Measurements from ENCODE around the gene GRIA4. TPM values are rescaled to one million over a fixed set of nuclear protein-coding genes. Genes with fewer than 3 reads are reported as not detected.

GRIA4 gene
- polyA plus RNA-seq, 3 donors = not detected

DNA sequence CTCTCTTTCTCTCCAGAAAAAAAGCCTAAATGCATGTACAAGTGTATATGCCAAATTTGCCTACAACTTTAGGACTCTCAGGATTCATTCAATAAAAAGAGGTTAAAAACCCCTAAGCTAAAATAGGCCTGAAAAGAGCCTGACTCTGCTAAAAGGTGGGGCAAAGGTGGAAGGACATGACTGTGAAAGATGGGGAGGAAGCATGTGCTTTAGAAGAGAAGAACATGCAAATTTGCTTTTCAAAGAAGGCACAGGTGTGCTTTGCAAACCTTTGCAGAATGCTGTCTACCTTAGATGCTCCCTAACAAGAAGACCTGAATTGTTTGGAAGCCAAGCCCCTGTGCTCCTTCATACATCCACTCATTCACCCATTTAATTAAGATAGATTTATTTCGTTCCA lies 87.4 kb downstream of the GRIA4 start:
- no peak for DNase-seq
- Mint-ChIP-seq H3K36me3 (no peaks in the 10 kb centered on the region), H3K27ac (no peak overlapping the region), H3K4me3 (no peak overlapping the region), H3K9me3 (peaks cover 0 to 3% (median 0%) of the 10 kb centered on the region in 7 donors), H3K4me1 (no peaks in the 10 kb centered on the region), H3K27me3 (ENCODE audit: low read depth in 3 of 3) (no peaks in the 10 kb centered on the region)
- Histone ChIP-seq H3K27me3 (ENCODE audit: control insufficient read depth in 2 of 2, insufficient read depth in 2 of 2, low read length in 2 of 2) (no peaks in the 10 kb centered on the region), H3K4me3 (replicated peaks in 1 of 3; ENCODE audit: low read depth in 2 of 3, low read length in 3 of 3) (no peak overlapping the region), H3K36me3 (replicated peaks in 1 of 2; ENCODE audit: control insufficient read depth in 1 of 2, insufficient read depth in 2 of 2, low read length in 2 of 2) (no peaks in the 10 kb centered on the region), H3K4me1 (ENCODE audit: control insufficient read depth in 1 of 2, insufficient read depth in 2 of 2, low read length in 2 of 2) (no peaks in the 10 kb centered on the region), H2AFZ (ENCODE audit: insufficient read depth, low read depth, low read length, poor library complexity, severe bottlenecking) (no peak overlapping the region), H3K9me3 (replicated peaks in 1 of 2; ENCODE audit: control insufficient read depth in 1 of 2, insufficient read depth in 1 of 2, low read length in 2 of 2) (no peaks in the 10 kb centered on the region), H3K79me2 (ENCODE audit: insufficient read depth, low read length) (no peaks in the 10 kb centered on the region), H3K4me2 (replicated peaks; ENCODE audit: extremely low read depth, low read length, poor library complexity, severe bottlenecking) (no peak overlapping the region), H3K9ac (ENCODE audit: insufficient read depth, low read length, poor library complexity, severe bottlenecking) (no peak overlapping the region), H3K27ac (ENCODE audit: low read depth in 1 of 2, low read length in 2 of 2) (no peak overlapping the region), H4K20me1 (ENCODE audit: insufficient read depth, low read length) (no peaks in the 10 kb centered on the region)
- TF ChIP-seq, protein P1, sequence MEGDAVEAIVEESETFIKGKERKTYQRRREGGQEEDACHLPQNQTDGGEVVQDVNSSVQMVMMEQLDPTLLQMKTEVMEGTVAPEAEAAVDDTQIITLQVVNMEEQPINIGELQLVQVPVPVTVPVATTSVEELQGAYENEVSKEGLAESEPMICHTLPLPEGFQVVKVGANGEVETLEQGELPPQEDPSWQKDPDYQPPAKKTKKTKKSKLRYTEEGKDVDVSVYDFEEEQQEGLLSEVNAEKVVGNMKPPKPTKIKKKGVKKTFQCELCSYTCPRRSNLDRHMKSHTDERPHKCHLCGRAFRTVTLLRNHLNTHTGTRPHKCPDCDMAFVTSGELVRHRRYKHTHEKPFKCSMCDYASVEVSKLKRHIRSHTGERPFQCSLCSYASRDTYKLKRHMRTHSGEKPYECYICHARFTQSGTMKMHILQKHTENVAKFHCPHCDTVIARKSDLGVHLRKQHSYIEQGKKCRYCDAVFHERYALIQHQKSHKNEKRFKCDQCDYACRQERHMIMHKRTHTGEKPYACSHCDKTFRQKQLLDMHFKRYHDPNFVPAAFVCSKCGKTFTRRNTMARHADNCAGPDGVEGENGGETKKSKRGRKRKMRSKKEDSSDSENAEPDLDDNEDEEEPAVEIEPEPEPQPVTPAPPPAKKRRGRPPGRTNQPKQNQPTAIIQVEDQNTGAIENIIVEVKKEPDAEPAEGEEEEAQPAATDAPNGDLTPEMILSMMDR (IDR thresholded peaks at IDR 0.05) = no peak
- no CpG with 5 or more reads among the region's 1 CpG for WGBS (ENCODE audit: insufficient coverage)
- intact Hi-C loops (cut with micrococcal nuclease) = no loop called here

DNA sequence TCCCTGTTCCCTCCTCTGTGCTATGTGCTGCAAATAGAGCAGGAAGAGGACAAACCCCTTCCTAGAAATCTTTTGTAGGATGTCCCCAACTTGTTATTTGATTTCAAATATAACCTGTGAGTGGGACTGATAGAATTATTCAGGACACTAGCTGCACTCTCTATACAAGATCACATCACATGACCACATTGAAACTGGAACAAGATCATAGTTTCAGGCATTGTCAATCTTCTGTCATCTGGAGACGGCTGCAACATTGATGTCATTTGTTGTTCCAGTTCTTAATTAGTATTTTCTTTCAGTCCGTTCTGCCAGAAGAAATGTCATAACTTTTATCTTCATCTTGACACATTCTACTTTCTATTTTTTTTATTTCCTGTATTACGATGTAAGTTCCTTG lies 89.3 kb downstream of the GRIA4 start:
- Histone ChIP-seq H3K4me2 (replicated peaks; ENCODE audit: extremely low read depth, low read length, poor library complexity, severe bottlenecking) (no peak overlapping the region), H3K9ac (ENCODE audit: insufficient read depth, low read length, poor library complexity, severe bottlenecking) (no peak overlapping the region), H2AFZ (ENCODE audit: insufficient read depth, low read depth, low read length, poor library complexity, severe bottlenecking) (no peak overlapping the region), H3K27ac (ENCODE audit: low read depth in 1 of 2, low read length in 2 of 2) (no peak overlapping the region), H3K4me3 (replicated peaks in 1 of 3; ENCODE audit: low read depth in 2 of 3, low read length in 3 of 3) (no peak overlapping the region), H3K9me3 (replicated peaks in 1 of 2; ENCODE audit: control insufficient read depth in 1 of 2, insufficient read depth in 1 of 2, low read length in 2 of 2) (no peaks in the 10 kb centered on the region), H3K79me2 (ENCODE audit: insufficient read depth, low read length) (no peaks in the 10 kb centered on the region), H3K4me1 (ENCODE audit: control insufficient read depth in 1 of 2, insufficient read depth in 2 of 2, low read length in 2 of 2) (no peaks in the 10 kb centered on the region), H4K20me1 (ENCODE audit: insufficient read depth, low read length) (no peaks in the 10 kb centered on the region), H3K36me3 (replicated peaks in 1 of 2; ENCODE audit: control insufficient read depth in 1 of 2, insufficient read depth in 2 of 2, low read length in 2 of 2) (no peaks in the 10 kb centered on the region), H3K27me3 (ENCODE audit: control insufficient read depth in 2 of 2, insufficient read depth in 2 of 2, low read length in 2 of 2) (no peaks in the 10 kb centered on the region)
- no peak overlapping the region for H3K4me3 Mint-ChIP-seq
- H3K27ac Mint-ChIP-seq = no peak overlapping the region
- no peaks in the 10 kb centered on the region for H3K4me1 Mint-ChIP-seq
- intact Hi-C loops (cut with micrococcal nuclease) = no loop called here
- H3K9me3 Mint-ChIP-seq = peaks cover 0 to 3% (median 2%) of the 10 kb centered on the region in 7 donors
- WGBS (ENCODE audit: insufficient coverage) = no CpG with 5 or more reads among the region's 3 CpGs
- no peaks in the 10 kb centered on the region for H3K27me3 Mint-ChIP-seq (ENCODE audit: low read depth in 3 of 3)
- no peak for DNase-seq
- no peaks in the 10 kb centered on the region for H3K36me3 Mint-ChIP-seq
- TF ChIP-seq, protein P1 (IDR thresholded peaks at IDR 0.05) = no peak
